Measurements from ENCODE around the gene TPCN1. TPM values are rescaled to one million over a fixed set of nuclear protein-coding genes. Genes with fewer than 3 reads are reported as not detected.

TPCN1 gene
- total RNA-seq, 1 experiment from 2014 or later = 13.5 TPM

GRCh38 chr12:113232840-113233585 lies 11.7 kb downstream of the TPCN1 start:
- Histone ChIP-seq H3K4ac (ENCODE audit: low read depth, low read length) (no peak overlapping the region), H4K20me1 (ENCODE audit: control insufficient read depth, insufficient read depth, insufficient read length) (no peaks in the 10 kb centered on the region), H3K79me1 (ENCODE audit: insufficient read depth, low read depth, low read length, poor library complexity, severe bottlenecking) (no peaks in the 10 kb centered on the region), H4K5ac (ENCODE audit: insufficient read length, low read depth, low read length) (no peak overlapping the region), H3K4me2 (ENCODE audit: insufficient read depth, insufficient read length, low read length) (peak overlapping the region; percentile 34), H3K9ac (ENCODE audit: extremely low read depth, insufficient read length, low read length) (no peak overlapping the region), H3K9me3 (ENCODE audit: control insufficient read depth, low read depth, low read length) (no peaks in the 10 kb centered on the region), H2AK5ac (ENCODE audit: insufficient read length, low read length) (no peak overlapping the region), H3K23ac (ENCODE audit: insufficient read length, low read depth, low read length) (no peak overlapping the region), H3K18ac (ENCODE audit: insufficient read length, low read depth, low read length) (peak overlapping the region; percentile 72), H2BK5ac (ENCODE audit: insufficient read length, low read length) (no peak overlapping the region), H3K23me2 (ENCODE audit: insufficient read length, low read depth, low read length, poor library complexity, severe bottlenecking) (no peaks in the 10 kb centered on the region), H2AFZ (ENCODE audit: low read length) (no peak overlapping the region), H3K27ac (ENCODE audit: insufficient read length, low read depth, low read length) (no peak overlapping the region), H2BK15ac (ENCODE audit: low read depth, low read length) (no peak overlapping the region), H4K91ac (ENCODE audit: insufficient read length, low read depth, low read length) (no peak overlapping the region), H3K14ac (ENCODE audit: insufficient read depth, low read length) (peak overlapping the region; percentile 80), H3K27me3 (ENCODE audit: insufficient read depth, low read length) (no peaks in the 10 kb centered on the region), H3T11ph (ENCODE audit: low read length) (no peak overlapping the region), H3K4me1 (ENCODE audit: insufficient read depth, low read length) (peaks cover 6% of the 10 kb centered on the region; the same call in 1 of the 2 replicates), H4K8ac (replicated peaks; ENCODE audit: insufficient read length, low read depth, low read length) (no peak overlapping the region), H2BK120ac (ENCODE audit: low read depth, low read length, poor library complexity, severe bottlenecking) (no peak overlapping the region), H2BK20ac (ENCODE audit: low read depth, low read length, poor library complexity, severe bottlenecking) (no peak overlapping the region), H2BK12ac (ENCODE audit: insufficient read length, low read depth, low read length) (no peak overlapping the region), H3K56ac (ENCODE audit: insufficient read length, low read depth, low read length) (no peak overlapping the region), H3K79me2 (ENCODE audit: insufficient read depth, low read length) (no peaks in the 10 kb centered on the region)
- Mint-ChIP-seq H3K4me3 (peak overlapping the region; percentile 52 to 76), H3K27ac (peak overlapping the region in 2 of 3 experiments; percentile 93 to 95; a peak in 5 of 7 replicates), H3K36me3 (ENCODE audit: insufficient read depth in 1 of 3, low read depth in 3 of 3) (peaks cover 26 to 28% (median 27%) of the 10 kb centered on the region in 3 experiments), H3K4me1 (peaks cover 30 to 31% of the 10 kb centered on the region in 2 experiments), H3K9me3 (peaks cover 0 to 3% of the 10 kb centered on the region in 2 experiments; a peak in 2 of 5 replicates), H3K27me3 (ENCODE audit: low read depth) (no peaks in the 10 kb centered on the region)
- peak; percentile 95 for DNase-seq
- no CpG with 5 or more reads among the region's 25 CpGs for WGBS (ENCODE audit: extremely low coverage, insufficient read length, low lambda C conversion rate)
- peak; percentile 47; the same call in 2 of the 3 replicates for TF ChIP-seq CTCF (conservative IDR thresholded peaks at IDR 0.05)

All from H9 (cell line).